HG03575 (cell line): ENCODE data around the gene SIGLEC14.
"Not testable (repeated sequence)": the region's sequence is repeated elsewhere in the genome, so short reads cannot be mapped to it uniquely, and the experiment has no call there.

Experiments
- ATAC-seq: cut with Tn5 transposase; IDR thresholded peaks from one replicate; pipeline ENCODE4 v1.9.1; 2021; ENCODE audit not compliant: unreplicated experiment, insufficient number of reproducible peaks, low FRiP score; ENCODE audit errors: extremely low read depth

SIGLEC14 gene

GRCh38 chr19:51646730-51647129 is at the start of gene SIGLEC14:
SIGLEC14 (minus strand) TSS chr19:51646825; CDS start chr19:51646759, 66 bp downstream.
- ATAC-seq, result not testable (repeated sequence)

DNA sequence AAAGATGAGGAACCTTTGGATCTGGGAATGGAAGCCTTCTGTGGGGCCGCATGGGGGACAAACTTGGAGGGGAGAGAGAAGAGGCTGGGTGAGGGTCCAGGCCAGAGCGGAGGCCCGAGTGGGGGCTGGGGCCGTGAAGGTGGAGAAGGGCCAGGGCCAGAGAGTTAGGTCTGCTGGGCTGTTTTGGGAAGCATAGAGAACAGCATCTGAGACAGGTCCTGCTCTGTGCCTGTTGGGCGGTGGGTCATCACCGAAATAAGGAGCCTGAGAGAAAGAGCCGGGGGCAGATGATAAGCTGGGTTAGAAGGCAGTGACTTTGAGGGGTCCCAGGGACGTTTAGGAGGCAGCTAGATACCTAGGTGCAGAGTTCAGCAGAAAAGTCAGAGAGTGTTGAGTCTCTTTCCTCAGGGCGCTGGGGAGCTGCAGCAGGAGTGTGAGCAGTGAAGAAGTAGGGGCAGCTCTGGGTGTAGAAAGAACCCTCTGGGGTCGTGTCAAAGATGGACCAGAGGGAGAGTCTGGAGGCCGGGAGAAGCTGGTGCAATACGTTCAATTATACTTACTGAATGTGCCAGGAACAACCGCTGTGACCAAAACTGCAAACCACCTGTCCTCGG is 49.2 kb upstream of the SIGLEC14 start:
- no peak for ATAC-seq

- ATAC-seq, result no peak
Observed at GRCh38 chr19:51695088-51695487, 48.5 kb upstream of the SIGLEC14 start.

GRCh38 chr19:51694318-51695085 is 47.9 kb upstream of the SIGLEC14 start:
- no peak for ATAC-seq

DNA sequence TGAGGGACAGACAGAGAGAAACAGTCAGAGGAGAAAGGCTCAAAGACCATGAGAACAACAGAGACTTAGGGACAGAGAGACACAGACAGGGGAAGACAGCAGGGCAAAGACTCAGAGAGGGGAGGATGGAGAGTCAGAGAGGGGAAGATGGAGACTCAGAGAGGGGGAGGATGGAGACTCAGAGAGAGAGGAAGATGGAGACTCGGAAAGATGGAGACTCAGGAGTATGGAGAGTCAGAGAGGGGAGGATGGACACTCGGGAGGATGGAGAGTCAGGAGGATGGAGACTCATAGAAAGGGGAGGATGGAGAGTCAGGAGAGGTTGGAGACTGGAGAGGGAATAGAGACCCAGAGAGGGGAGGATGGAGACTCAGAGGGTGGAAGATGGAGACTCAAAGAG is 47.2 kb upstream of the SIGLEC14 start:
- no peak for ATAC-seq

GRCh38 chr19:51693260-51693659 is 46.6 kb upstream of the SIGLEC14 start, which contains the start of gene SPACA6:
SPACA6 (plus strand) TSS chr19:51693330; CDS start chr19:51693527, 197 bp downstream.
- ATAC-seq, result no peak

GRCh38 chr19:51692468-51692867 is 45.8 kb upstream of the SIGLEC14 start:
- no peak for ATAC-seq

- ATAC-seq, result no peak
Observed at GRCh38 chr19:51691584-51692428, 45.2 kb upstream of the SIGLEC14 start.

DNA sequence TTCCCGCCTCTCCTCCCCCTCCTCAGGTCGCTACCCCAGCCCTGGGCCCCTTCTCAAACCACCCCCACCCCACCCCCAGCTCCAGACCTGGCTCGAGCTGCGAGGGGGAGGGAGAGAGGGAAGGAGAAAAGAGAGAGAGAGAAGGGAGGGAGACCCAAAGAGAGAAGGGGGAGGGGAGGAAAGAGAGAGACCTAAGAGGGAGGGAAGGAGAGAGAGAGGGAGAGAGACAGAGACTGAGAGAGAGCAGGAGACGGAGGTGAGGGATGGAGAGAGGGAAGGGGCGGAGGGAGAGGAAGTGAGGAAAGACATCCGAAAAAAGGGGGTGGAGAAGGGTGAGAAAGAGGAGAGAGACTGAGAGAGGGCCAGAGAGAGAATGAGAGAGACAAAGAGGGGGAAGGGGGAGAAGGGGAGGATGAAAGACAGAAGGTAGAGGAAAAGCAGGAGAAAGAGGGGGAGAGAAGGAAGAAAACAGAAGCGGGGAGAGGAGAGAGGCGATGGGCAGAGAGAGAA is 44.5 kb upstream of the SIGLEC14 start:
- no peak for ATAC-seq

DNA sequence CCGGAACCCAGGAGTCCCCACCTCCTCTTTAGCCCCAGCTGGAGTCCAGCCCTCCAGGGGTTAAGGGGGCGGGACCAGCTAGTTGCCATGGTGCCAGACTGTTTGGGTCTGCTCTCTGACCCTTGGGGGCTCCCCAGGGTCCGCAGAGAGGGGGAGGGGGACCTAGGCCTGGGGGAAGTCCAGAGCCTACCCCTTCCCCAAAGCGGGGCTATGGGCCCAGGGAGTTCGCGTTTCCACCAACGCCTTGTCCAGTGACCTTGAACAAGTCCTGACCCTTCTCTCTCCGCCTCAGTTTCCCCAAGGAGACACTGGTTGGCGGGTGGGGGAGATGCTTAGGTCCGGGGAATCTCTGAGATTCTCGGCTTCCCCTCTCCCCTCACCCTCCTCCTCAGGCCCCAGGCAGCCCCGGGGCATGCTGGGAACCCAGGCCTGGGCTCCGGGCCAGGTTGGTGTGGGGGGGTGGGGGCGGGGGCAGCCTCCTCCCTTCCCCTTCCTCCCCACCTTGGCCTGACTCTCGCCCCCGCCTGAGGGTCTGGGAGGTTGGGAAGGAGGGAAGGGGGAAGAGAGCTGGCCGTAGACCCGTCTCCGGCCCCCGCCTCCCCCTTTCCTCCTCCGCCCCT is 43.9 kb upstream of the SIGLEC14 start:
- no peak for ATAC-seq

GRCh38 chr19:51689751-51690453 is 43.3 kb upstream of the SIGLEC14 start:
- ATAC-seq, result no peak

- ATAC-seq, result no peak
Observed at GRCh38 chr19:51688671-51689571, 42.3 kb upstream of the SIGLEC14 start.

GRCh38 chr19:51687791-51688670 is 41.4 kb upstream of the SIGLEC14 start:
- no peak for ATAC-seq

- no peak for ATAC-seq
Observed at GRCh38 chr19:51686171-51686570, 39.5 kb upstream of the SIGLEC14 start.

GRCh38 chr19:51681286-51681941 is 34.8 kb upstream of the SIGLEC14 start:
- ATAC-seq, result no peak

DNA sequence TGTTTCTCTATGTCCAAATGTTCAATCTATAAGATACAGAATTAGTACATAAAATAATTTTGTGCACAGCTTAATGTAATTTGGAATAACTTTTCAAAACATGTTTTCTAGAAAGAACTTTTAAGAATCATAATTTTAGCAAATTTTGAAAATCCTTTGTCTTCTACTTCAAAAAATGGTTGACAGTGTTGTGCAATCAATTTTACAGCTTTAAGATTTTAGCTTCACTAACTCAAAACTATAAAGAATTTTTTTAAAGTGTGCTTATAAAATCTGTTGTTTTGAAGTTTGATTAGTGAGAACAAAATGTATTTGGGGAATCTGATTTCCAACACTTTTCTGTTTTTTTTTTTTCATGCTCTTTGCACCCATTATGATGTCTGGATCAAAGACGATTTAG is 33.8 kb upstream of the SIGLEC14 start:
- no peak for ATAC-seq
